GM12878 (cell line): Measurements from ENCODE around the gene EGR1.

ENCODE experiments used
- CTCF ChIP-seq, 3 experiments: IDR thresholded peaks in 2 of 3; conservative IDR thresholded peaks in 1 of 3; 2 replicates each; pipeline ENCODE4 v1.5.1; 2011; ENCODE audit warnings: low read depth in 3 of 3, low read length in 3 of 3, mild to moderate bottlenecking in 3 of 3, control low read depth in 2 of 3, moderate library complexity in 2 of 3, inconsistent platforms in 1 of 3, mixed read lengths in 1 of 3; ENCODE audit not compliant: control insufficient read depth in 2 of 3, insufficient read depth in 1 of 3; ENCODE audit errors: extremely low read depth in 1 of 3
- EP300 ChIP-seq, 2 experiments: fragments of 150-350 bp in 1 of 2; IDR thresholded peaks; 2 replicates each; pipeline ENCODE4 v1.6.1; 2011 to 2012; ENCODE audit warnings: low read depth in 2 of 2, low read length in 2 of 2, borderline replicate concordance in 1 of 2, improper control_type of control experiment in 1 of 2, inconsistent platforms in 1 of 2; ENCODE audit not compliant: control insufficient read depth in 1 of 2
- FOS ChIP-seq: IDR thresholded peaks from 3 replicates; pipeline ENCODE4 v1.6.1; 2011; ENCODE audit warnings: borderline replicate concordance; ENCODE audit not compliant: insufficient read length; ENCODE audit errors: extremely low read depth
- GABPA ChIP-seq: IDR thresholded peaks from 2 replicates; pipeline ENCODE4 v1.6.1; 2014; ENCODE audit warnings: antibody characterized with exemption, low read depth, mild to moderate bottlenecking, inconsistent platforms
- PML ChIP-seq: IDR thresholded peaks from 2 replicates; pipeline ENCODE4 v1.6.1; 2012; ENCODE audit warnings: low read length, inconsistent platforms
- SRF ChIP-seq, 2 experiments: IDR thresholded peaks; 2 replicates each; pipeline ENCODE4 v1.6.1; 2011; ENCODE audit warnings: low read depth in 2 of 2, low read length in 2 of 2, mild to moderate bottlenecking in 1 of 2, moderate library complexity in 1 of 2
- TF ChIP-seq, protein P1 (sequence below): IDR thresholded peaks from 2 replicates; pipeline ENCODE4 v1.6.1; 2011; ENCODE audit warnings: borderline replicate concordance, low read depth, mild to moderate bottlenecking, moderate library complexity, mixed read lengths, low read length; ENCODE audit not compliant: insufficient read depth; ENCODE audit errors: extremely low read length

GRCh38 chr5:138452720-138453119 is 12.6 kb upstream of the EGR1 start:
- TF ChIP-seq SRF (IDR thresholded peaks at IDR 0.05; ENCODE audit: low read depth in 2 of 2, low read length in 2 of 2) (no peak), PML (no peak), EP300 (IDR thresholded peaks at IDR 0.05; ENCODE audit: borderline replicate concordance in 1 of 2, control insufficient read depth in 1 of 2, low read depth in 2 of 2, low read length in 2 of 2) (no peak), CTCF (IDR thresholded peaks at IDR 0.05 in 2 of 3, conservative IDR thresholded peaks at IDR 0.05 in 1 of 3; ENCODE audit: control insufficient read depth in 2 of 3, extremely low read depth in 1 of 3, insufficient read depth in 1 of 3, low read depth in 3 of 3, low read length in 3 of 3) (no peak), FOS (no peak), GABPA (no peak)
- TF ChIP-seq, protein P1, sequence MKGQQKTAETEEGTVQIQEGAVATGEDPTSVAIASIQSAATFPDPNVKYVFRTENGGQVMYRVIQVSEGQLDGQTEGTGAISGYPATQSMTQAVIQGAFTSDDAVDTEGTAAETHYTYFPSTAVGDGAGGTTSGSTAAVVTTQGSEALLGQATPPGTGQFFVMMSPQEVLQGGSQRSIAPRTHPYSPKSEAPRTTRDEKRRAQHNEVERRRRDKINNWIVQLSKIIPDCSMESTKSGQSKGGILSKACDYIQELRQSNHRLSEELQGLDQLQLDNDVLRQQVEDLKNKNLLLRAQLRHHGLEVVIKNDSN, result no peak
